ENCODE measurements around the gene HDHD5. TPM values are rescaled to one million over a fixed set of nuclear protein-coding genes. Genes with fewer than 3 reads are reported as not detected.

The HDHD5 gene
- total and polyA plus RNA-seq, 2 of the 13 experiments (the other 11 are each of a cell fraction or from before 2014, with no cell fraction given): not detected

GRCh38 chr22:17171153-17172028 lies 12.3 kb upstream of the HDHD5 start (continued):
- TF ChIP-seq ZNF558 (CRISPR knock-in tag; IDR thresholded peaks at IDR 0.05; ENCODE audit: borderline replicate concordance): no peak
- no peak for TF ChIP-seq SP2 (CRISPR knock-in tag; IDR thresholded peaks at IDR 0.05)
- TF ChIP-seq SNRNP70 (IDR thresholded peaks at IDR 0.05; ENCODE audit: low read depth, low read length): no peak
- TF ChIP-seq NRL (CRISPR knock-in tag; IDR thresholded peaks at IDR 0.05; ENCODE audit: borderline replicate concordance): no peak
- TF ChIP-seq EED (CRISPR knock-in tag; IDR thresholded peaks at IDR 0.05): no peak
- peak; percentile 29; the same call in 1 of the 2 replicates for TF ChIP-seq RXRB (CRISPR knock-in tag; IDR thresholded peaks at IDR 0.05; ENCODE audit: borderline replicate concordance)
- no peak for TF ChIP-seq TBX3 (IDR thresholded peaks at IDR 0.05; ENCODE audit: borderline replicate concordance)
- TF ChIP-seq HBP1 (CRISPR knock-in tag; IDR thresholded peaks at IDR 0.05; ENCODE audit: low read depth): no peak
- TF ChIP-seq SMC3 (IDR thresholded peaks at IDR 0.05; ENCODE audit: low read length): no peak
- no peak for TF ChIP-seq REPIN1 (CRISPR knock-in tag; IDR thresholded peaks at IDR 0.05; ENCODE audit: borderline replicate concordance, low read depth)
- no peak for TF ChIP-seq ZNF597 (CRISPR knock-in tag; IDR thresholded peaks at IDR 0.05)
- no peak for TF ChIP-seq MBNL3 (CRISPR knock-in tag; conservative IDR thresholded peaks at IDR 0.05)
- no peak for TF ChIP-seq GTF3A (CRISPR knock-in tag; conservative IDR thresholded peaks at IDR 0.05)
- TF ChIP-seq ZNF781 (CRISPR knock-in tag; IDR thresholded peaks at IDR 0.05; ENCODE audit: borderline replicate concordance, not compliant biosample characterization): no peak
- TF ChIP-seq WIZ (CRISPR knock-in tag; IDR thresholded peaks at IDR 0.05): no peak
- no peak; the same call in 1 of the 2 replicates for TF ChIP-seq ZNF333 (CRISPR knock-in tag; IDR thresholded peaks at IDR 0.05; ENCODE audit: borderline replicate concordance)
- no peak for TF ChIP-seq BRF2 (CRISPR knock-in tag; IDR thresholded peaks at IDR 0.05)
- no peak for TF ChIP-seq ZNF788 (CRISPR knock-in tag; IDR thresholded peaks at IDR 0.05; ENCODE audit: borderline replicate concordance)
- no peak for TF ChIP-seq ZNF446 (CRISPR knock-in tag; IDR thresholded peaks at IDR 0.05)
- no peak for TF ChIP-seq KLF15 (CRISPR knock-in tag; IDR thresholded peaks at IDR 0.05; ENCODE audit: borderline replicate concordance)
- TF ChIP-seq ATF6 (CRISPR knock-in tag; conservative IDR thresholded peaks at IDR 0.05): no peak
- no peak for TF ChIP-seq ZNF720 (CRISPR knock-in tag; IDR thresholded peaks at IDR 0.05)

Data from HepG2 (cell line).